GM23338 (cell line): ENCODE results near the gene DCAF5. TPM values are rescaled to one million over a fixed set of nuclear protein-coding genes. Genes with fewer than 3 reads are reported as not detected.

ENCODE experiments used
- ATAC-seq: fragments of 200-7000 bp; cut with Tn5 transposase; 3 replicates; pipeline ENCODE4 v1.9.1; 2020
- DNase-seq: peaks from one replicate; pipeline ENCODE4 v3.0.0-alpha.2; 2015; ENCODE audit warnings: low spot score
- H2AFZ ChIP-seq: fragments of 200-600 bp; sonication (generic); 2 replicates; pipeline ENCODE4 v1.8.0; 2016; ENCODE audit warnings: antibody characterized with exemption, mild to moderate bottlenecking, moderate library complexity
- H3F3A ChIP-seq: fragments of 200-600 bp; sonication (generic); replicated peaks from 2 replicates; pipeline ENCODE4 v1.8.0; 2017; ENCODE audit warnings: antibody characterized with exemption, mixed run types, low read depth
- H3K27ac ChIP-seq: fragments of 200-600 bp; sonication (generic); 2 replicates; pipeline ENCODE4 v1.6.1; 2016; ENCODE audit warnings: low read depth
- H3K27me3 ChIP-seq: fragments of 200-600 bp; sonication (generic); 2 replicates; pipeline ENCODE4 v1.8.0; 2016; ENCODE audit warnings: mild to moderate bottlenecking, mixed run types, moderate library complexity; ENCODE audit not compliant: insufficient read depth
- H3K36me3 ChIP-seq: fragments of 200-600 bp; sonication (generic); 2 replicates; pipeline ENCODE4 v1.8.0; 2016; ENCODE audit warnings: mild to moderate bottlenecking; ENCODE audit not compliant: insufficient read depth
- H3K4me1 ChIP-seq: fragments of 200-600 bp; sonication (generic); 2 replicates; pipeline ENCODE4 v1.8.0; 2016; ENCODE audit warnings: mild to moderate bottlenecking, moderate library complexity; ENCODE audit not compliant: insufficient read depth
- H3K4me2 ChIP-seq: fragments of 200-600 bp; sonication (generic); 2 replicates; pipeline ENCODE4 v1.7.1; 2017; ENCODE audit warnings: mixed run types
- H3K4me3 ChIP-seq: fragments of 200-600 bp; sonication (generic); 2 replicates; pipeline ENCODE4 v1.6.1; 2016; ENCODE audit warnings: mixed run types
- H3K79me2 ChIP-seq: fragments of 200-600 bp; sonication (generic); replicated peaks from 2 replicates; pipeline ENCODE4 v1.8.0; 2017; ENCODE audit warnings: mild to moderate bottlenecking; ENCODE audit not compliant: insufficient read depth
- H3K9me2 ChIP-seq: fragments of 200-600 bp; sonication (generic); 2 replicates; pipeline ENCODE4 v1.8.0; 2017; ENCODE audit not compliant: insufficient read depth
- H4K20me1 ChIP-seq: fragments of 200-600 bp; sonication (generic); replicated peaks from 2 replicates; pipeline ENCODE4 v1.8.0; 2017; ENCODE audit warnings: mild to moderate bottlenecking; ENCODE audit not compliant: insufficient read depth
- H3K27ac Mint-ChIP-seq: 2 replicates; pipeline ENCODE4 v1.8.0; 2020; ENCODE audit warnings: inconsistent platforms, mild to moderate bottlenecking, moderate library complexity, mixed read lengths
- H3K27me3 Mint-ChIP-seq: 3 replicates; pipeline ENCODE4 v1.8.0; 2022; ENCODE audit warnings: low read depth, mild to moderate bottlenecking, moderate library complexity, mixed read lengths, inconsistent platforms; ENCODE audit not compliant: insufficient read depth, poor library complexity
- H3K36me3 Mint-ChIP-seq: 3 replicates; pipeline ENCODE4 v1.8.0; 2021; ENCODE audit warnings: low read depth, mild to moderate bottlenecking, inconsistent platforms, moderate library complexity, mixed read lengths
- H3K4me1 Mint-ChIP-seq: 3 replicates; pipeline ENCODE4 v1.8.0; 2020; ENCODE audit warnings: mild to moderate bottlenecking, inconsistent platforms, mixed read lengths
- H3K4me3 Mint-ChIP-seq: 3 replicates; pipeline ENCODE4 v1.8.0; 2021; ENCODE audit warnings: moderate library complexity, mild to moderate bottlenecking, inconsistent platforms, mixed read lengths
- H3K9me3 Mint-ChIP-seq: 3 replicates; pipeline ENCODE4 v1.8.0; 2020; ENCODE audit warnings: moderate library complexity, mild to moderate bottlenecking, inconsistent platforms, mixed read lengths
- CTCF ChIP-seq, 2 experiments: fragments of 200-600 bp in 1 of 2; sonication (generic) in 1 of 2; conservative IDR thresholded peaks; 2 replicates each; pipeline versions ENCODE4 v1.5.1 to v1.6.1; 2016 to 2017; ENCODE audit warnings: antibody characterized with exemption in 2 of 2, low read depth in 2 of 2, mild to moderate bottlenecking in 2 of 2, moderate library complexity in 1 of 2
- JUNB ChIP-seq: IDR thresholded peaks from one replicate; pipeline ENCODE4 v1.6.1; 2016; ENCODE audit warnings: antibody characterized with exemption; ENCODE audit not compliant: unreplicated experiment
- POLR2AphosphoS5 ChIP-seq: IDR thresholded peaks from 2 replicates; pipeline ENCODE4 v1.6.1; 2016; ENCODE audit warnings: antibody characterized with exemption, low read depth
- REST ChIP-seq: IDR thresholded peaks from one replicate; pipeline ENCODE4 v1.6.1; 2018; ENCODE audit warnings: antibody characterized with exemption; ENCODE audit not compliant: unreplicated experiment
- STAT1 ChIP-seq: IDR thresholded peaks from one replicate; pipeline ENCODE4 v1.6.1; 2016; ENCODE audit warnings: antibody characterized with exemption; ENCODE audit not compliant: unreplicated experiment
- ZNF114 ChIP-seq: fragments of 250-450 bp; sonication (Bioruptor Pico); IDR thresholded peaks from 2 replicates; pipeline ENCODE4 v1.5.0; 2020; ENCODE audit warnings: mild to moderate bottlenecking, moderate library complexity
- ZNF331 ChIP-seq: fragments of 250-450 bp; sonication (Bioruptor Pico); IDR thresholded peaks from 2 replicates; pipeline ENCODE4 v1.5.0; 2020; ENCODE audit warnings: low read depth, mild to moderate bottlenecking, moderate library complexity
- polyA plus RNA-seq: library from polyadenylated mRNA; unstranded; fragments of >200 nt; fragmentation: Nextera tagmentation; extraction: Ambion mirVana; gene quantifications from 2 replicates; pipeline ENCODE4 v1.2.1, GENCODE V29; 2016
- total RNA-seq: library from RNA; depleted of rRNA; stranded (reverse); fragments of >200 nt; shearing (Covaris generic); gene quantifications from 2 replicates; pipeline ENCODE4 v1.2.3, GENCODE V29; 2014
- TF ChIP-seq, protein P1 (sequence below): fragments of 250-450 bp; sonication (Bioruptor Pico); IDR thresholded peaks from 2 replicates; pipeline ENCODE4 v1.5.0; 2020; ENCODE audit warnings: mild to moderate bottlenecking, moderate library complexity
- TF ChIP-seq, protein P2 (sequence below): IDR thresholded peaks from 2 replicates; pipeline ENCODE4 v1.6.1; 2016; ENCODE audit warnings: antibody characterized with exemption

Gene DCAF5
- total and polyA plus RNA-seq, 2 experiments from 2014 or later = 14.0 to 15.2 TPM

GRCh38 chr14:69073429-69073828 is 79.5 kb downstream of the DCAF5 start (continued):
- TF ChIP-seq, protein P1, sequence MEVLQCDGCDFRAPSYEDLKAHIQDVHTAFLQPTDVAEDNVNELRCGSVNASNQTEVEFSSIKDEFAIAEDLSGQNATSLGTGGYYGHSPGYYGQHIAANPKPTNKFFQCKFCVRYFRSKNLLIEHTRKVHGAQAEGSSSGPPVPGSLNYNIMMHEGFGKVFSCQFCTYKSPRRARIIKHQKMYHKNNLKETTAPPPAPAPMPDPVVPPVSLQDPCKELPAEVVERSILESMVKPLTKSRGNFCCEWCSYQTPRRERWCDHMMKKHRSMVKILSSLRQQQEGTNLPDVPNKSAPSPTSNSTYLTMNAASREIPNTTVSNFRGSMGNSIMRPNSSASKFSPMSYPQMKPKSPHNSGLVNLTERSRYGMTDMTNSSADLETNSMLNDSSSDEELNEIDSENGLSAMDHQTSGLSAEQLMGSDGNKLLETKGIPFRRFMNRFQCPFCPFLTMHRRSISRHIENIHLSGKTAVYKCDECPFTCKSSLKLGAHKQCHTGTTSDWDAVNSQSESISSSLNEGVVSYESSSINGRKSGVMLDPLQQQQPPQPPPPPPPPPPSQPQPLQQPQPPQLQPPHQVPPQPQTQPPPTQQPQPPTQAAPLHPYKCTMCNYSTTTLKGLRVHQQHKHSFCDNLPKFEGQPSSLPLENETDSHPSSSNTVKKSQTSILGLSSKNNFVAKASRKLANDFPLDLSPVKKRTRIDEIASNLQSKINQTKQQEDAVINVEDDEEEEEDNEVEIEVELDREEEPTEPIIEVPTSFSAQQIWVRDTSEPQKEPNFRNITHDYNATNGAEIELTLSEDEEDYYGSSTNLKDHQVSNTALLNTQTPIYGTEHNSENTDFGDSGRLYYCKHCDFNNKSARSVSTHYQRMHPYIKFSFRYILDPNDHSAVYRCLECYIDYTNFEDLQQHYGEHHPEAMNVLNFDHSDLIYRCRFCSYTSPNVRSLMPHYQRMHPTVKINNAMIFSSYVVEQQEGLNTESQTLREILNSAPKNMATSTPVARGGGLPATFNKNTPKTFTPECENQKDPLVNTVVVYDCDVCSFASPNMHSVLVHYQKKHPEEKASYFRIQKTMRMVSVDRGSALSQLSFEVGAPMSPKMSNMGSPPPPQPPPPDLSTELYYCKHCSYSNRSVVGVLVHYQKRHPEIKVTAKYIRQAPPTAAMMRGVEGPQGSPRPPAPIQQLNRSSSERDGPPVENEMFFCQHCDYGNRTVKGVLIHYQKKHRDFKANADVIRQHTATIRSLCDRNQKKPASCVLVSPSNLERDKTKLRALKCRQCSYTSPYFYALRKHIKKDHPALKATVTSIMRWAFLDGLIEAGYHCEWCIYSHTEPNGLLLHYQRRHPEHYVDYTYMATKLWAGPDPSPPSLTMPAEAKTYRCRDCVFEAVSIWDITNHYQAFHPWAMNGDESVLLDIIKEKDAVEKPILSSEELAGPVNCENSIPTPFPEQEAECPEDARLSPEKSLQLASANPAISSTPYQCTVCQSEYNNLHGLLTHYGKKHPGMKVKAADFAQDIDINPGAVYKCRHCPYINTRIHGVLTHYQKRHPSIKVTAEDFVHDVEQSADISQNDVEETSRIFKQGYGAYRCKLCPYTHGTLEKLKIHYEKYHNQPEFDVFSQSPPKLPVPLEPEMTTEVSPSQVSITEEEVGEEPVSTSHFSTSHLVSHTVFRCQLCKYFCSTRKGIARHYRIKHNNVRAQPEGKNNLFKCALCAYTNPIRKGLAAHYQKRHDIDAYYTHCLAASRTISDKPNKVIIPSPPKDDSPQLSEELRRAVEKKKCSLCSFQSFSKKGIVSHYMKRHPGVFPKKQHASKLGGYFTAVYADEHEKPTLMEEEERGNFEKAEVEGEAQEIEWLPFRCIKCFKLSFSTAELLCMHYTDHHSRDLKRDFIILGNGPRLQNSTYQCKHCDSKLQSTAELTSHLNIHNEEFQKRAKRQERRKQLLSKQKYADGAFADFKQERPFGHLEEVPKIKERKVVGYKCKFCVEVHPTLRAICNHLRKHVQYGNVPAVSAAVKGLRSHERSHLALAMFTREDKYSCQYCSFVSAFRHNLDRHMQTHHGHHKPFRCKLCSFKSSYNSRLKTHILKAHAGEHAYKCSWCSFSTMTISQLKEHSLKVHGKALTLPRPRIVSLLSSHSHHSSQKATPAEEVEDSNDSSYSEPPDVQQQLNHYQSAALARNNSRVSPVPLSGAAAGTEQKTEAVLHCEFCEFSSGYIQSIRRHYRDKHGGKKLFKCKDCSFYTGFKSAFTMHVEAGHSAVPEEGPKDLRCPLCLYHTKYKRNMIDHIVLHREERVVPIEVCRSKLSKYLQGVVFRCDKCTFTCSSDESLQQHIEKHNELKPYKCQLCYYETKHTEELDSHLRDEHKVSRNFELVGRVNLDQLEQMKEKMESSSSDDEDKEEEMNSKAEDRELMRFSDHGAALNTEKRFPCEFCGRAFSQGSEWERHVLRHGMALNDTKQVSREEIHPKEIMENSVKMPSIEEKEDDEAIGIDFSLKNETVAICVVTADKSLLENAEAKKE (CRISPR knock-in tag) = no peak
- TF ChIP-seq ZNF114 = no peak
- TF ChIP-seq, protein P2, sequence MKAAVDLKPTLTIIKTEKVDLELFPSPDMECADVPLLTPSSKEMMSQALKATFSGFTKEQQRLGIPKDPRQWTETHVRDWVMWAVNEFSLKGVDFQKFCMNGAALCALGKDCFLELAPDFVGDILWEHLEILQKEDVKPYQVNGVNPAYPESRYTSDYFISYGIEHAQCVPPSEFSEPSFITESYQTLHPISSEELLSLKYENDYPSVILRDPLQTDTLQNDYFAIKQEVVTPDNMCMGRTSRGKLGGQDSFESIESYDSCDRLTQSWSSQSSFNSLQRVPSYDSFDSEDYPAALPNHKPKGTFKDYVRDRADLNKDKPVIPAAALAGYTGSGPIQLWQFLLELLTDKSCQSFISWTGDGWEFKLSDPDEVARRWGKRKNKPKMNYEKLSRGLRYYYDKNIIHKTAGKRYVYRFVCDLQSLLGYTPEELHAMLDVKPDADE = no peak

- H3K4me3 Mint-ChIP-seq = no peak overlapping the region
- DNase-seq (no peak), ATAC-seq (no peak)
- Histone ChIP-seq H3F3A (no peaks in the 10 kb centered on the region; the same call in 1 of the 2 replicates), H3K79me2 (no peaks in the 10 kb centered on the region), H3K36me3 (no peaks in the 10 kb centered on the region), H2AFZ (no peak overlapping the region), H3K27ac (no peak overlapping the region), H3K4me2 (no peak overlapping the region), H4K20me1 (no peaks in the 10 kb centered on the region), H3K4me3 (no peak overlapping the region), H3K9me2 (0 out of 2 replicates have a peak, but pooled peaks cover 3% of the 10 kb centered on the region), H3K27me3 (no peaks in the 10 kb centered on the region), H3K4me1 (peaks cover 10% of the 10 kb centered on the region)
- no peak overlapping the region for H3K27ac Mint-ChIP-seq
- no peaks in the 10 kb centered on the region for H3K9me3 Mint-ChIP-seq
- H3K27me3 Mint-ChIP-seq = peaks cover 2% of the 10 kb centered on the region
- peaks cover 17% of the 10 kb centered on the region for H3K36me3 Mint-ChIP-seq
- H3K4me1 Mint-ChIP-seq = peaks cover 10% of the 10 kb centered on the region
- TF ChIP-seq STAT1 (no peak), CTCF (conservative IDR thresholded peaks at IDR 0.05; ENCODE audit: low read depth in 2 of 2) (no peak), REST (no peak), ZNF331 (no peak), POLR2AphosphoS5 (no peak), ZNF114 (no peak), JUNB (no peak)
Observed at GRCh38 chr14:69072584-69072983, 80.3 kb downstream of the DCAF5 start.
